NCI-H146 (cell line): ENCODE results near the gene BTBD16.

ENCODE experiments used
- DNase-seq: peaks from one replicate; lab custom pipeline; 2025; lab: John Stamatoyannopoulos, UW

BTBD16 gene

DNA sequence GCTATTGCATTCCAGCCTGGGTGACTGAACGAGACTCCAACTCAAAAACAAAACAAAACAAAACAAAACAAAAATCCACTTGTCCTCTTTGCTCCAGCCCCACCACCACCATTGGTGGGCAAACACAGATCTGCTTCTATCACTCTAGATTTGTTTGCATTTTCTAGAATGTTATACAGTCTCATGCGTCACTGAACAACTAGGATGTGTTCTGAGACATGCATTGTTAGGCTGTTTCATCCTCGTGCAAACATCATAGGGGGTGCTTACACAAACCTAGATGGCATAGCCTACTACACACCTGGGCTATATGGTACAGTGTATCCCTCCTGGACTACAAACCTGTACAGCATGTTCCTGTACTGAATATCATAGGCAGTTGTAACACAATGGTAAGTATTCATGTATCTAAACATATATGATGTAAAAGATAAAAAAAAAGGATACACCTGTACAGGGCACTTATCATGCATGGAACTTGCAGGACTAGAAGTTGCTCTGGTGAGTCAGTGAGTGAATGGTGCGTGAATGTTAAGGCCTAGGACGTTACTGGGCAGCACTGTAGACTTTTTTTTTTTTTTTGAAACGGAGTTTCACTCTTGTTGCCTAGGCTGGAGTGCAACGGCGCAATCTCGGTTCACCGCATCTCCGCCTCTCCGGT is 45.3 kb downstream of the BTBD16 start:
- no peak for DNase-seq

DNA sequence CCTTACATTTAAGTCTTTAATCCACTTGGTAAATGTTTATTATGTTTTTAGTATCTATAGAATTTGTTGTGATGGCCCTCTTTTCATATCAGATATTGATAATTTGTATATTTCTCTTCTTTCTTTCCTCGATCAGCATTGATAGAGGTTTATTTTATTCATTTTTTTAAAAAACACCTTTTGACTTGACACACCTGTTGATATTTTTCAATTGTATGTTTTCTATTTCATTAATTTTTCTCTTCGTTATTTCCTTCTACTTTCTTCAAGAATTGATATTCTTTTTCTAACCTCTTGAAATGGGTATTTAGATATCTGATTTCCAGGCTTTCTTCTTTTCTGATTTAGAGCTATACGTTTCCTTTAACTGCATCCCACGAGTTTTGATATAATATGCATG is 50.9 kb downstream of the BTBD16 start:
- DNase-seq, result no peak

DNA sequence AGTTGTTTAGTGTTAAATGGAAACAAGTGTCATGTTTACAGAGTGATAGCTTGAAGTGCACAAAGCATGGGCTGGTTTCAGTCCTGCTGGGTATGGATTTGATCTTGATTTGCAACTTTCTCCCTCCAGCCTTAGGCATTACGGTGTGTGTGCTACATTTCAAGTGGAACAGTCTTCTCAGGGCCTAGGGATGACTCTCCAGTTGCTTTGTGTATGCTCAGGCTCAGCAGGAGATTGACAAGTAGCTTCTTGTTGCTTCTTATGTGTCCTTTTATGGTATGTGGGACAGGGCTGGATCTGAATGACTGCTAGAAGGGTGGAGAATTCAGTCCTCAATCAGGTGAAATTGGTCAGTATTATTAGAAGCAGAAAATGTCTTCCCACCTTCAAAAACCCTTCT is 52.1 kb downstream of the BTBD16 start:
- no peak for DNase-seq

DNA sequence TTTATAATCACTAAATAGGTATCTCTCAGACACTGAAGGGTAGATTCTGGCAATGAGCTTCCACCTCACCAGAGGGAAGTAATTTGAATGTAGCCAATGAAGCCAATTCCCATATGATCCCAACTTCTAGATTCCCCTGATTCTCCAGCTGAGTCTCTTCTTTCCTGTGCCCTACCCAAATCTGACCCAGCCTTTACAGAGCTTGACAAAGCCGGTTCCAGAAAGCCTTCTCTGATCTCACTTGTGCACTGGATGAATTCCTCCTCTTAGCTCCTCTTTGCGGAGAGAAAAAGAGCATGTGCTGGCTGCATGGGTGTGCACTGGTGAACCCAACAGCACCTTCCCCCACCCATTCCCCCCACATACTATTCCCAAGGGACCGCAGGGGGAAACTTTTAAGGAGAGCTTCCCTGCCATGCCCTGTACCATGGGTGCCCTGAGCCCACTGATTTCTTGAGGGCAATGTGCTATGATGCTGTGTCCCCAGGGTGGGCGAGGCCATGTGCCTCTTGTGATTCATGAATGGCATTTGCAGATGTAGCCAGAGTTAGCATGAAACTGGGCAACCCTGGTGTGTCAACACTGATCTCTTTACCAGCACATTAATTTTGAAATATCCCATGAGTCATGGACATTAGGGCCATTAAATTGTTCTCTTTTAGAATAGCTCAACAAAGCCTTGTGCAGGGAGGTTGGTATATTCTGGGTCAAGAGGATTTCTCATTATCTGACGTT is 53.0 kb downstream of the BTBD16 start:
- no peak for DNase-seq

DNA sequence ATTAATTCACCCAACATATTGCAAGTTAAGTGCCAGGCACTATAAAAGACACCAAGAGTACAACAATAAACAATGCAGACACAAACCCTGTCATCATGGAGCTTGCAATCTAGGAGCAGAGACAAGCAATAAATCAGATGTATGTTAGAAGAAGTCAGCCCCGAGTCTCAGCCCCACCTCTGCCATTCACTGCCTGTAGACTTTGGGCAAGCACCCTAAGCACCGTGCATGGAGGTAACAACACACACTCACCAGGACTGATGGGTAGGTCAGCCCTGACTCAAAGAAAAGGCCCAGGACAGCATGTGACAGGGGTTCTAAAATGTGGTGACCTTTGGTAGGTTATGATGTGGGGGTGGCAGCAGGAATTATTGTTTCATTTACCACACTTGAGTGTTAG is 54.1 kb downstream of the BTBD16 start:
- DNase-seq, result no peak

DNA sequence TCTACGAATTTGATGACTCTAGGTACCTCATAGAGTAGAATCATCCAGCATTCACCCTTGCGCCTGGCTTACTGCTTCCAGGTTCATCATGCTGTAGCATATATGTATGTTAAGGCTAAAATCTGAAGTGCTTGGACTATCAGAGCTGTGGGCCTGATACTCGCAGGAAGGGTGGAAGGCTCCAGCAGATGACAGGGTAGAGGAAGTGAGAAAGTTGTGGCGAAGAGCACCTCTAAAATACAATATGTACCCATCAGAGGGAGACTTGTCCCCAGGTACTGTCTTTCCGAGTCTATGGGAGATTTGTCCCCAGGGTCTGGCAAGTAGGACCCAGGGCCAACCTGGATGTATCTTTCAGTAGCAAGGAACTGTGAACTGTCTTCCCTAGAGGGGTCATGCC is 55.3 kb downstream of the BTBD16 start:
- no peak for DNase-seq

DNA sequence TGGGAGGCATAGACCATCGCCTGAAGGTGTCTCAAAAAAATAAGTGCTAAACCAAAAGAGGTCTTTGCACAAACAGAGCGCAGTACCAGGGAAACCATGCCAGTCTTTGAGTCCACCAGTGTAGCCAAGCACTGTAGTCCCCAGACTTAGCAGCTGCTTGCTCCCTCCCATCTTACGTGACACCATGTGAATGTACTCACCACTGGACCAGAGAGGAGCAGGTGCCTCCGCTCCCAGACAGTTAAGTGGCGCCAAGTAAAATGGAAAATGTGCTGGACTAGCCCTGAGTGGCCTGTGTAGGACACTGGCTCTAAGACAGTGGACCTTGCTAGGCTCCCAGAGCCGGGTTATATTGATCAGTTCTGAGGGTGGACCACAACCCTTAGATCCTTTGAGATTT is 55.7 kb downstream of the BTBD16 start:
- no peak for DNase-seq

DNA sequence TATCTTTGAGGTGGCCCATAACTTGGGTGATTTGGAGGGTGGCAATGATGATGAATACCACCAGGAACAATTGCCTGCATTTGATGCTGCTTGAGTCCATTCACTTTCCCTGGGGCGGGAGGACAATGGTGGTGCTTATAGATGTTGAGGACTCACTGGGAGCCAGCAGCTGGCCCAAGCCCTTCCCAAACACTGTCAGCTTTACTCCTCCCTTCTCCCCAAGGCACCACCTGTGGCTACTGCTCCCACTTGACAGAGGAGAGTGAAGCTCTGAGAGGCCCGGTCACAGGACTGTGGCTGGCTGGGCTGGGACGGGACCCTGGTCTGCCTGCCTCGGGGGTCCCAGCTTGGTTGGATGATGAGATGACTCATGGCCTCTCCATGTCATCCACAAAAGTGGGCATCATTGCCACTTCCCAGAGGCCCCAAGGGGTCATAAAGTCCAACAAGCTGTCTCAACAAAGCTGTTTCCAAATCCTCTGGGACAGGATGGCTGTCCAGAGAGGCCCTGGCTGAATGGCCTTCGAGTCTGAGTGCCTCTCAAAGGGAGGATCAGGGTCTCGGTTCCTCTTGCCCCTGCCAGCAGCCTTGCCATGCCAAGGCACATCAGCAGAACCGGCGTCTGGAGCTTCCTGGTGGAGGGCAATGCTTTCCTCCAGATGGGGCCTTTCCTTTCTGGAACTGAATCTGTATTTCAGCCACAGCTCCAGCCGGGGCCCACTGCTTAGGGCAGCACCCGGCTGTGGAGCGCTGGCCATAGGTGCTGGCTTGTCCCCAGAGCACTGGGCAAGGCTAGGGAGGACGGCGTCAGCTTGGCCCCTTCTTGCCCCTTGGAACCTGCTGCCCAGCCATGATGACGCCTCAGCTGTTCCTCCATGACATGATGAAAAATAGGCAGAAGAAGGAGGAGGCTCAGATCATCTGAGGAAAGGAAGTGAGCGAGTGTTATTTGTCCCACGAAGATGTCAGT is 56.4 kb downstream of the BTBD16 start:
- DNase-seq, result no peak

DNA sequence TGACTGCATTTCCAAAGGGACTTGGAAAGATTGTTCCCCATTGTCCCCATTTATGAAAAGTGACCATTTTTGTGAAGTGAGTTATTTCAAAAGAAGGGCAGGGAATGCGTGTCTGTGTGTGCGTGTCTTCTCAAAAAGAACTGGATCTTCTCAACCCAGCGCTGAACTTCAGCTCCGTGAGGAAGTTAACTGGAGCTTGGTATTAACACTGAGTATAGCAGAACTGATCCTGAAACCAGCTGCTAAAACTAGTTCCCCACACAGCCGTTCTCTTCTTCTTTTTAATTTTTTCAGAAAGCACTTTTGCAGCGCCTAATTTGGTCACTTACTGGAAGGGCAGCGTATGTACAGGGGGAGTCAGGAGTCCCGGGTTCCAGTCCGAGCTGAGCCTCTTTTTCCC is 57.6 kb downstream of the BTBD16 start:
- no peak for DNase-seq

DNA sequence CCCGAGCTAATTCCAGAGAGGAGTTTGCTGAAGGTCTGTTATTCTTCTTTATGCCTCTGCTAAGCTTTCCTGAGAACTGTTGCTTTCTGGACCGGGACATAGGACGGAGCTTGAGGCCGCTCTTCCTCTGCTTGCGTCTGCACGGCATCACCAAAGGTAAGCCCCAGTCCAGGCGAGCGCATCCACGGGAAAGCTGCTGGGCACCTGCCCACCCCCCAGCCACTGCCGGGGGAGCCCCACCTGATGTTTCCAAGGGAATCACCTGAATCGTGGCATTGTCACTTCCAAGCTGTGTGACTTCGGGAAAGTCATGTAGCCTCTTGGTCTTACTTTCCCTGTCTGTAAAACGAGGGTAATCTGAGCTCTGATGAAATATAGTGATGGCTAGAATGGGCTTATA is 58.3 kb downstream of the BTBD16 start:
- no peak for DNase-seq

DNA sequence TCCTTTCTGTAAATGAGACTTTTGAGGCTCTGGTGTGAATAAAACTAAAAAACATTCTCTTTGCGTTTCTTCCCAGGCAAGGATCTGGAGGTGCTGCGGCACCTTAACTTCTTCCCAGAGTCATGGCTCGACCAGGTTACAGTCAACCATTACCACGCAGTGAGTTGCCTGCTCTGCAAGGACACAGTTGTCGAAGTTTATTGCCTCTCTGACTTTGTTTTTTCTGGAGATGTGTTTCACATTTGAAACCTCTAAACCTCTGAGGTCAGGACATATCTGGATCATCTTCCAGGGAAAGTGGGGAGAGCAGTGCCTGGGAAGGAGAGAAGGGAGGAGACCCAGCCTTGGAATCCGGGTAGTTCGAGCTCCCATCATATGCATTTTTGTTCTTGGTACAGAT is 60.0 kb downstream of the BTBD16 start:
- no peak for DNase-seq

DNA sequence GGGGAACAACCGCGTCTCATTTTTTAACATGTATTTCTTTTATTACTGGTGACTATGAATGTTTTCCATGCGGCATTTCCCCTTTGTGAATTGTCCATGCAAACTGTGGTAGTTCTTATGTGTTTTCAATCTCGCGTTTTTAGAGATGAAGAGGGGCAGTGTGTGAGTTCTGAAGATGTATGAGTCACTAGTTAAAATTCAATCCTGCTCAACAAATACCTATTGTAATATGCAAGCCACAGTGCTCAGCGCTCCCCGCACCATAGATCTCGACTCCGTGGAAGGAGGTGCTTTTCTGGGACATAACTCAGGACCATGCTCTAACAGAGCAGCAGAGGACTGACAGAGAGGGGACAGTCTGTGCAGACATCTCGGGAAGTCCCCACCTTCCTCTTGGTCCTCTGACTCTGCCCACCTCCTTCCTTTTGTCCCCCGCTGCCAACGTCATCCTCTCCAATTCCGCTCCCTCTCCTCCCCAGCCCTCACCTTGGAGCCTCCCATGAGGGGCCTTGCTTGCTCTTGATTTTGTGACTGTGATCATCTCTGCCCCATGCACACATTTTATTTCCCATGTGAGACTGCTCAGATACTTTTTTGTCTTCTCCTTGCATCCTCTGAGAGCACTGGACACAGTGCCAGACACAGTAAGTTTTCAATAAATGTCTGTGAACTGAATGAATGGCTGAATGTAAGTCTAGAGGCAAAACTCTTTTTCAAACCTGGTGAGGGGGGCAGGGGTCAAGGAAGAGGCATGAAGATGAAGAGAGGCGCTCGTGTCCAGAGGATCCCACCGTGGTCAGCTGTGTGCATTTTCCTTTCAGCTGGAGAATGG is 60.7 kb downstream of the BTBD16 start:
- DNase-seq, result no peak

DNA sequence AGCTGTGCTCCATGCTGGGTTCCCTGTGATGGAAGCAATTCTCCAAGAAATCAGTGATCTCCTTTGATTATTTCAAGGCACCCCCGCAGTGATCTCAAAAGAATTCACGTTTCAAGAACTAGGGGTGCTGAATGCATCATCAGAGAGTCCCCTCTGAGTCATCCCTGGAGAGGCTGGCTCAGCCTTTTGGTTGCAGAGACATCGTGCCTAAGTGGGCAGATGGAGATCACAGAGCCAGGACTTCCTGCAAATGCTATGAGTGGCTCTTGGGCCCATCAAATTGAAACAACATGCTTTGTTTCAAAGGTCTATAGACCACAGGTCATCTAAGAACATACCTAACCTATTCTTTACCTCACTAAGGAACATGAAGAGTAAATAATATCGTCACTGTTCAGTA is 61.9 kb downstream of the BTBD16 start:
- DNase-seq, result no peak

DNA sequence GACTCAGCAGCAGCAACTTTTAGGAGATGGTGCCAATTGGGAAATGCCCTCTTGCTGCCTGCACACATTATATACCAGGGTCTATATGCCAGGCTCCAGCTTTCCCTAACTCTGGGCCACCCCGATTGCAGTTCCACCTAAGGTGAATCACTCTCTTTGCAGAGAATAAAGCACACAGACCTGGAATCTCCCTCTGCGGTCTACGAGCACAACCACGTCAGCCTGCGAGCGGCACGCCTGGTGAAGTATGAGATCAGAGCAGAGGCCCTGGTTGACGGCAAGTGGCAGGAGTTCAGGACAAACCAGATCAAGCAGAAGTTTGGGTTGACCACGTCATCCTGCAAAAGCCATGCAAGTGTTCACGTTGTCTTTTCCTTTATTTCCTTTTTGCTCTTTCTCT is 65.2 kb downstream of the BTBD16 start:
- DNase-seq, result no peak

DNA sequence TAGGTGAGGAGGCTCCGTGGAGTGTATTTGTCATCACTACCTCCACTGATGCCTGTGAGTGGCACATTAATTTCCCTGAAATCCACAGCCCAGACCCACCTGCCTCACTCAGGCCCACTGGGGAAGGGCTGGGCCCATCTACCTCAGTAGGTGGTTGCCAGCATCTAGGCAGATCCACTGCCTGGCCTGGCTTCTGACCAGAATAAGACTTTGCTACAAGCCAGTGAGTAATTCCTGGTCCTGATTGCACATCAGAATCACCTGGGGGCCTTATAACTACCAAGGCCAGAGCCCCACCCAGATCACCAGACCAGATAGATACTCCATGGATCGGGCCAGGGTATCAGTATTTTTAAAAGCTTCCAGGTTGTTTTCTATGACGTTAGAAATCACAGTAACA is 65.9 kb downstream of the BTBD16 start:
- DNase-seq, result no peak

DNA sequence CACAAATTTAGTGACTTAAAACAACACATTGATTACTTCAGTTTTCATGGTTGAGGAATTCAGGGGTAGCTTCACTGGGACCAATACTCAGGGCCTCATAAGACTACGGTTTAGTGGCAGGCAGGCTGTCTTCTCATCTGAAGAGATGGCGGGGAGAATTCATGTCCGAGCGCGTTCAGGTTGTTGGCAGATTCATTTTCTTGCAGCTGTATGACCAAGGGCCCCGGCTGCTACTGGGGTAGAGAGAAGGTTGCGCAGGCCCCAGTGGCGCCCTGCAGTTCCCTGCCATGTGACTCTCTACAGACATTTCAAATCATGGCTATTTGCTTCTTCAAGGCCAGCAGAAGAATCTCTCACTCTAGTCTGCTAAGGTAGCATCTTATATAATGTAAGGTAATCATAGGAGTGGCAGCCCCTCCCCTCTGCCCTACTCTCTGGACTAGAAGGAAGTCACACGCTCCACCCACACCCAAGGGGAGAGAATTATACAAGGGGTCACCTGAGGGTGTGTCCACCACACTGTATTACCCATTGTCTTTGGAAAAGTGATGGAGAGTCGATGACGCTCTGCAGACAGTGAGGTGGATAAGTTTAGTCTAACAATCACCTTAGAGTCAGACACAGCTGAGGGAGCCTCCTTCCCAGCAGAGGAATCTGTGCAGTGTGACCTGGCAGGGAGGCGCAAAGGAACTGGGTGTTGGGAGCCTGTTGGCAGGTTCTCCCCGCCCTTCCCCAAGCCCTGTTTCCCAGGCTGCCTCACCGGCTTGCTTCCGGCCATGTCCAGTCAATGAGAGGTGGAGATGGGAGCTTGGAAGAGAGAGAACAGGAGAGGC is 67.7 kb downstream of the BTBD16 start:
- no peak for DNase-seq

DNA sequence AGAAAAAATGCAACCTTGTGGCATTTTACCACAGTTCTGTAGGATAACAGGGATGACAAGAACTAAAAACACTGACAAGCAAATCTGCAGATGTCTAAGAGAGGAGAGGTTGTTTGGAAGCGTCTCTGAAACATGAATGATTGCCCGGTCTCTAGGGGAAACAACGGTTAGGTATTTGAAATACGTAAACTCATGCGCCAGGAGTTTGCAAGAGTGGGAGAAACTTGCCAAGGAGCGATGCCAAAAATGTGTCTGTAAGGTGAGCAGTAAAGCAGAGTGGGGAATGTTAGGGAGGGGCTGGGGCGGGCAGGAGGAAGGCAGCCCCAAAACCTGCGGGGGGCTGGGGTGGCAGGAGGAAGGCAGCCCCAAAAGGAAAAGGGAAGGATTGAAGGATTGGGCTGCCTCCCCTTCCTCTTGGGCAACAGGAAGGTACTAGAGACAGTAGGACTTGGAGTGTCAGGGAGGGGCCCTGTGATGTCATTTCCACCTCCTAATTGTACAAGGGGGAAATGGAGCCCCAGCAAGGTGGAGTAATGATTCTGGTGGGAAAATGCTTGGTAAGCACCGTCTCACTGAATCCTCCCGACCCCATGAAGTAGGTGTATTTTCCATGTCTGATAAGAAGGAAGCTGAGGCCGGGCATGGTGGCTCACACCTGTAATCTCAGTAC is 70.2 kb downstream of the BTBD16 start:
- DNase-seq, result no peak

DNA sequence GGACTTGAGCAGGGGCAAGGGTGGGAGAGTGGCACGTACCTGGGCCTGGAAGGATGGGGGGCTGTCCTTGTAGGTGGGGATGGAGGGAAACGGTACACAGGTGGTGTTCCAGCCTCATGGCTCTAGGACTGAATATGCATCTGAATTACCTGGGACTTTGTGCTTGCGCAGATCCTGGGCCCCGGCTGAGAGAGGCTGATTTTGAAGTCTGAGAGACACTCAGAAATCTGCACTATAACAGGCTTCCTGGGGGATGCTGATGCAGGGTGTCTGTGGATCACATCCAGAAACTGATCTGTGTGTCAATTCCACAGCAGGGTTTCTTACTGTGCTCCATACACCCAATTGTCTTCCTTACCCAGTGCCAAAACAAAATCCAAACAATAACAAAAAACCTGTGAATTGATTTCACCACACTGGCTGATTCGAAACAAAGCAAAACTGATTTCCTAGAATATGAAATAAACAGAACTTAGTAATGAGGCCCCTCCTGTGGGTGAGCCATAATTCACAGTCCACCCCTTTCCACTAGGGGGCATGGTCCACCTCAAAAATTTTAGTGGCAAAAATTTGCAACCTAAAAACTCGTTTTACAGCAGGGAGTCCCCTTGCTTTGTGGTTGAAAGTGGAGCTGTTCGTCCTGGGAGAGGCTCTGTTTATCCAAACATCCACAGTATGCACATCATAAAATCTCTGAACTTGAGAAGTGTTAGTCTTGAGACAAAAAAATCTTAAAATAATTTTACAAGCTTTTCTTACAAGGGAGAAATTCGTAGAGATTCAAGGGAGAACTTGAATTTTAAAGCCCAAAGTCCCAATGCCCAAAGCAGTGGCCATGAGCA is 71.4 kb downstream of the BTBD16 start:
- DNase-seq, result peak; percentile 48

DNA sequence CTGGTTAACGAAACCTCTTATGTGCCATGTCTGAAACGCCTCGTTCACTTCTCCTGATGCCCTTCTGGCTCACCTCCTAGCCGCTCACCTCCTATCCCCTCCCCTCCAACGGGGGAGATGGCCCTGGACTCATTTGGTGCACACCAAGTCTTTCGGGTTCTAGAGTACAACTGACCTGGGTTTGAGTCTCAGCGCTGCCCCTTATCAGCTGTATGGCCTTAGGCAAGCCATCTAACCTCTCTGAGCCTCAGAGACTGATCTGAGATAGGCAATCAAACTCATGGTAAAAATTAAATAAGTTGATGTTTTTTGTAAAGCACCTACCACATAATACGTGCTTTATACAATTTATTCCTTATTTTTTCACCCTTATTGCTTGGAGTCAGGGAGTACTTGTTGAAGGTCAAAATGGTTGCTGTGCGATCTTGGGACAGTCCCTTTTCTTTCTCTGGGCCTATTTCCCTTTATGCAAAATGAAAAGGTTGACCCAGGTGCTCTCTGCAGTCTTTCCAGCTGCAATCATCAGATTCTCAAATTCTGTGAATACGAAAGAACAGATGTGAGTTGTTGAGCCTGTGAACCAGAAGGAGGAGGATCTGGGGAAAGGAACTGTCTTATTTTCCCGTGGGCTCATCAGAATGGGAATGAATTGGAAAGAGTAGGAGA is 72.2 kb downstream of the BTBD16 start:
- no peak for DNase-seq
